ENCODE data around the gene XCR1.
A peak's percentile ranks its signal among the peaks of the same experiment; 100 is the strongest.

Gene XCR1

GRCh38 chr3:45980819-45981218, 46.5 kb downstream of the XCR1 start:
- DNase-seq, result no peak

- DNase-seq, result peak; percentile 23
Measured at GRCh38 chr3:45980229-45980813, 47.0 kb downstream of the XCR1 start.

GRCh38 chr3:45979378-45979777, 47.9 kb downstream of the XCR1 start:
- no peak for DNase-seq

GRCh38 chr3:45978006-45978761, 49.1 kb downstream of the XCR1 start:
- peak; percentile 87 for DNase-seq

- DNase-seq, result peak; percentile 42
Measured at GRCh38 chr3:45976191-45977091, 50.8 kb downstream of the XCR1 start.

GRCh38 chr3:45975686-45976085, 51.6 kb downstream of the XCR1 start:
- DNase-seq, result peak; percentile 40

- no peak for DNase-seq
Measured at GRCh38 chr3:45974686-45975085, 52.6 kb downstream of the XCR1 start.

GRCh38 chr3:45972534-45973402, 54.5 kb downstream of the XCR1 start:
- peak; percentile 52 for DNase-seq

GRCh38 chr3:45969953-45970352, 57.3 kb downstream of the XCR1 start:
- DNase-seq, result no peak

- DNase-seq, result no peak
Measured at GRCh38 chr3:45969116-45969515, 58.2 kb downstream of the XCR1 start.

- DNase-seq, result no peak
Measured at GRCh38 chr3:45968706-45969105, 58.6 kb downstream of the XCR1 start.

- DNase-seq, result no peak
Measured at GRCh38 chr3:45968149-45968548, 59.1 kb downstream of the XCR1 start.

- DNase-seq, result no peak
Measured at GRCh38 chr3:45967724-45968123, 59.6 kb downstream of the XCR1 start.

Measured in activated CD4-positive, alpha-beta T cell treated with anti-CD3 and anti-CD28 coated beads, Interleukin-10, Interleukin-2, amounts not matched to agents 100 ng/mL and 50 ng/mL, durations not matched to agents 16 hours and 8 hours (primary cell).